EH (cell line): ENCODE results near the gene CCL26.
"Not testable (repeated sequence)": the region's sequence is repeated elsewhere in the genome, so short reads cannot be mapped to it uniquely, and the experiment has no call there.

Experiments
- DNase-seq: peaks from one replicate; pipeline ENCODE4 v3.0.0-alpha.2; 2015; ENCODE audit warnings: low read depth

The CCL26 gene

DNA sequence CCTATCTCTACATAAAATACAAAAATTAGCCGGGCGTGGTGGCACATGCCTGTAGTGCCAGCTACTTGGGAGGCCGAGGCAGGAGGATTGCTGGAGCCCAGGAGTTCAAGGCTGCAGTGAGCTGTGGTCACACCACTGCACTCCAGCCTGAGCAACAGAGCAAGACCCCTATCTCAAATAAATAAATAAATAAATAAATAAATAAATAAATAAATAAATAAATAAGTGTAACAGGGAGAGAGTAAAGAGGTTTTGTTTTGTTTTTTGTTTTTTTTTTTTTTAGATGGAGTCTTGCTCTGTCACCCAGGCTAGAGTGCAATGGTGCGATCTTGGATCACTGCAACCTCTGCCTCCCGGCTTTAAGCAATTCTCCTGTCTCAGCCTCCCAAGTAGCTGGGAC lies 20.6 kb upstream of the CCL26 start:
- DNase-seq = not testable (repeated sequence)

DNA sequence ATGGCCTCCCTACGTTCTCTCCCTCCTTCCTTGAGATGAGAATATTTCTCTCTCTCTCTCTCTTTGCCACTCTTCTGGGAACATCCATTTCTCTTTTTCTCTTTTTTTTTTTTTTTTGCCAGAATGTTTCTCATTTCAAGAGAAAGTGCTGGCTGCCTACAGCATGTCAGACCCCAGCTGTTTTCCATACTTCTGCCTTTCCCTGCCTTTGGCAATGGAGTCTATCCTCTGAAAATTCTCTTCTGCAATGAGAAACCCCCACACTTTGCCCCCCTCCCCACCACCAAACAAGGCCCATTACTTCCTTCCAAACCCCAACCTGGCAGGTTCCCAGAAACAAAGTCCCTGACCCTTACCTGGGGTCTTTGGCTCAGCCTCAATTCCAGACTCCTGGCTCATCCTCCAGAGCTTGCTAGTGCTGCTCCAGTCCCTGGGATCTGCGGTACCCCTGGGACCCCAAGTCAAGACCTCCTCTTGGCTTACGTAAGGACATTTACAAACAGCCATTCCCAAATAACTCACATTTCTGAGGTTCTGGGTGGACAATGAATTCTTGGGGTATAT lies 17.4 kb upstream of the CCL26 start:
- DNase-seq = no peak

DNA sequence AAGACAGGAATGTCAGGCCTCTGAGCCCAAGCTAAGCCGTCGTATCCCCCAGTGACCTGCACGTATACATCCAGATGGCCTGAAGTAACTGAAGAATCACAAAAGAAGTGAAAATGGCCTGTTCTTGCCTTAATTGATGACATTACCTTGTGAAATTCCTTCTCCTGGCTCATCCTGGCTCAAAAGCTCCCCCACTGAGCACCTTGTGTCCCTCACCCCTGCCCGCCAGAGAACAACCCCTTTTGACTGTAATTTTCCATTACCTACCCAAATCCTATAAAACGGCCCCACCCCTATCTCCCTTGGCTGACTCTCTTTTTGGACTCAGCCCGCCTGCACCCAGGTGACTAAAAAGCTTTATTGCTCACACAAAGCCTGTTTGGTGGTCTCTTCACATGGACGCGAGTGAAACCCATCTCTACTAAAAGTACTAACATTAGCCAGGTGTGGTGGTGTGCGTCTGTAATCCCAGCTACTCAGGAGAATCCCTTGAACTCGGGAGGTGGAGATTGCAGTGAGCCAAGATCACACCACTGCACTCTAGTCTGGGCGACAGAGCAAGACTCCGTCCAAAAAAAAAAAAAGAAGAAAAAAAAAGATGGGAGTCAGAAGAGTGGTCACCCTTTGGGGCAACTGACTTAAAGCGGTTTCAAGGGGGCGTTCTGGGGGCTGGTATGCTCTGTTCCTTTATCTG lies 16.3 kb upstream of the CCL26 start:
- not testable (repeated sequence) for DNase-seq

DNA sequence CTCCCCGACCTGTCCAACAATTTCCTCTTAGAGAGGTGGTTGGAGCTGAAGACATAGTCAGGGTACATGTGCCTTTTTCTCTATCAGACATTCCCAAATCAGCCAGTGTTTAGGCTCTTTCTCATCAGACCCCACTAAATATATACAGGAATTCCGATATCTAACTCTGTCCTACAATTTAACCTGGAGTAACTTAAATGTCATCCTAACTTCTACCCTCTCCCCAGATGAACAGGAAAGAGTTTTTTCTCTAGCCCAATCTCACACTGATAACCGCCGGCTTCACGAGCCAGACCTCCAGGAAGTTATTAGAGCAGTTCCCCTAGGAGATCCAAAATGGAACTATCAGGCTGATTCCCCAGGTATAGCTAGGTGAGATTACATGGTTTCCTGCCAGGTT lies 11.0 kb upstream of the CCL26 start:
- not testable (repeated sequence) for DNase-seq

DNA sequence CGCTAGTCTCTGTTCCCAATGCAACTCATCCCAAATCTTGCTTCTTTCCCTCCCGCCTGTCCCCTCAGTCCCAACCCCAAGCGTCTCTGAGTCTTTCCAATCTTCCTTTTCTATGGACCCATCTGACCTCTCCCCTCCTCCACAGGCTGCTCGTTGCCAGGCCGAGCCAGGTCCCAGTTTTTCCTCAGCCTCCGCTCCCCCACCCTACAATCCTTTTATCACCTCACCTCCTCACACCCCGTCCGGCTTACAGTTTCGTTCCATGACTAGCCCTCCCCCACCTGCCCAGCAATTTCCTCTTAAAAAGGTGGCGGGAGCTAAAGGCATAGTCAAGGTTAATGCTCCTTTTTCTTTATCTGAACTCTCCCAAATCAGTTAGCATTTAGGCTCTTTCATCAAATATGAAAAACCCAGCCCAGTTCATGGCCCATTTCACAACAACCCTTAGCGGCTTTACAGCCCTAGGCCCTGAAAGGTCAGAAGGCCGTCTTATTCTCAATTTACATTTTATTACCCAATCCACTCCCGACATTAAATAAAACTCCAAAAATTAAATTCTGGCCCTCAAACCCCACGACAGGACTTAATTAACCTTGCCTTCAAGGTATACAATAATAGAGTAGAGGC lies 8.7 kb upstream of the CCL26 start:
- not testable (repeated sequence) for DNase-seq

DNA sequence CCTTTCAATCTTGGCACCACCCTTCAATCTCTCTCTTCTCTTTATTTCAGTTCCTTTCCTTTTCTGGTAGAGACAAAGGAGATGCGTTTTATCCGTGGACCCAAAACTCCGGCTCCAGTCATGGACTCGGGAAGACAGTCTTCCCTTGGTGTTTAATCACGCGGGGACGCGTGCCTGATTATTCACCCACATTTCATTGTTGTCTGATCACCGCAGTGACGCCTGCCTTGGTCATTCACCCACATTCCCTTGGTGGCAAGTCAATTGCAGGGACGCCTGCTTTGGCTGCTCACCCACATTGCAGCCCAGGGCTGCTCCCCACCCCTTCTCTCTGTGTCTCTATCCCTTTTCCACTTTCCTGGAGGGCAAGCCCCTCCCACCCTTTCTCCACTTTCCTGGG lies 7.5 kb upstream of the CCL26 start:
- DNase-seq = peak; percentile 35

DNA sequence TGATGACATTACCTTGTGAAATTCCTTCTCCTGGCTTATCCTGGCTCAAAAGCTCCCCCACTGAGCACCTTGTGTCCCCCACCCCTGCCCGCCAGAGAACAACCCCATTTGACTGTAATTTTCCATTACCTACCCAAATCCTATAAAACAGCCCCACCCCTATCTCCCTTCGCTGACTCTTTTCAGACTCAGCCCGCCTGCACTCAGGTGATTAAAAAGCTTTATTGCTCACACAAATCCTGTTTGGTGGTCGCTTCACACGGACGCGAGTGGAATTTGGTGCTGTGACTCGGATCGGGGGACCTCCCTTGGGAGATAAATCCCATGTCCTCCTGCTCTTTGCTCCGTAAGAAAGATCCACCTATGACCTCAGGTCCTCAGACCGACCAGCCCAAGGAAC lies 7.0 kb upstream of the CCL26 start:
- not testable (repeated sequence) for DNase-seq

DNA sequence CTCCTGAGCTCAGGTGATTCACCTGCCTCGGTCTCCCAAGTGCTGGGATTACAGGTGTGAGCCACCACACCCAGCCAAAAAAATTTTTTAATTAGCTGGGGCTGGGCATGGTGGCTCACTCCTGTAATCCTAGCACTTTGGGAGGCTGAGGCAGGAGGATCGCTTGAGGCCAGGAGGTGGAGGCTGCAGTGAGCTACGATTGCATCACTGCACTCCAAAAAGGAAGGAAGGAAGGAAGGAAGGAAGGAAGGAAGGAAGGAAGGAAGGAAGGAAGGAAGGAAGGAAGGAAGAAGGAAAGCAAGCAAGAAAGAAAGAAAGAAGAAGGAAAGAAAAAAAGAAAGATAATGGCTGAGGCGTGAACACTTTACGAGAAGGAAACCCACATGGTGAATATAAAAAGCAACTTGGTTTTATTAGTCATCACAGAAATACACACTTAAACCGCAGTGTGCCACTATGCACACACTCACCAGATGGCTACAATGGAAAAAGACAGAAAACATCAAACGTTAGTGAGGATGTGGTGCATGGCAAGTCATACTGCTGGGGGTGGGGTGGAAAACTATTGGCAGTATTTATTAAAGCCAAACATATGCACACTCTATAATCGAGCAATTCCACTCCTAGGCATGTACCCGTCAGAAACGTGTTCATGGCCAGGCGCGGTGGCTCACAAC lies 4.4 kb upstream of the CCL26 start:
- DNase-seq = peak; percentile 94

DNA sequence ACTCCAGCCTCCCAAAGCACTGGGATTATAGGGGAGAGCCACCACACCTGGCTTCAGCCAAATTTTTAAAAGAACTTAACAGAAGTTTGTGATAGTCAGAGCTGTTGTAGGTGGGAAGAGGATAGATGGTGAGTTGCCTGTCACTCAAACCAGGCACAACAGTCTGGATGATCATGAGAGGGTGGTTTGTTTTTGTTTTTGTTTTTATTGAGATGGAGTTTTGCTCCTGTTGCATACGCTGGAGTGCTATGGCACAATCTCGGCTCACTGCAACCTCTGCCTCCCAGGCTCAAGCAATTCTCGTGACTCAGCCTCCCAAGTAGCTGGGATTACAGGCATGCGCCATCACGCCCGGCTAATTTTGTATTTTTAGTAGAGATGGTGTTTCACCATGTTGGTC lies 1.9 kb upstream of the CCL26 start:
- DNase-seq = peak; percentile 8

DNA sequence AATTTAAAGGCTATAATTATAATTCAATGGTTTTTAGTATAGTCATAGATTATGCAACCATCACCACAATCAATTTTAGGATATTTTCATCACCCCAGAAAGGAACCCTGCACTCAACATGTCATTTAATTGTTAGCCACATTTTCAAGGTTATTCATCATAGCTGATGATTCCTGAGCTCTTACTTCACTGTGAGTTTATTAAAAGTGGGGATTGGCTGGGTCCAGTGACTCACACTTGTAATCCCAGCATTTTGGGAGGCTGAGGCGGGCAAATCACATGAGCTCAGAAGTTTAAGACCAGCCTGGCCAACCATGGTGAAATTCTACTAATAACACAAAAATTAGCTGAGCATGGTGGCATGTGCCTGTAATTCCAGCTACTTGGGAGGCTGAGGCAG lies 787 bp downstream of the CCL26 start:
- DNase-seq = peak; percentile 91

DNA sequence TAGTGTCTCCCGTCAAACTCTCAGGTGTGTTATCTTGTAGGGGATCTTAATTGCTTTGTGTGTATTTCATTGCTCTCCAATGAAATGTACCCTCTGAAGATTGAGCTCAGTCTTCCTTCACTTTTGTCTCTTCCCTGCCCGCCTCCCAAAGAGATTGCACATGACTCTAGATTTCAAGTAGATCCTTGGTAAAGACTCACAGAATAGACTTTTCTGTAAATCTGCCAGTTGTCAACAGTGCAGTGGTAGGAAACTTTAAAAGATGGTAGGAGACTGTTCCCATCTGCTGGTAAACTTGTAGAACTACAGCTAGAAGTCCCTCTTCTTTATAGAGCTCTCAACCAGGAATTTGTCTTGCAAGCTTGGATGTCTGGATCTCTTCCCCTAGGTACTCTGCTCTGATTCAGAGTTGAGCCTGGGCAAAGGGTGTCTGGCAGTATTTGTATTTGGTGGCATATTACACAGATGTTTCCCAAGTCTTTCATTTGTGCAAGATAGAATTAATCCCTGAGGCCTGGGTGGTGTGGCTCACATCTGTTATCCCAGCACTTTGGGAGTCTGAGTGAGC lies 9.6 kb downstream of the CCL26 start:
- DNase-seq = peak; percentile 79

DNA sequence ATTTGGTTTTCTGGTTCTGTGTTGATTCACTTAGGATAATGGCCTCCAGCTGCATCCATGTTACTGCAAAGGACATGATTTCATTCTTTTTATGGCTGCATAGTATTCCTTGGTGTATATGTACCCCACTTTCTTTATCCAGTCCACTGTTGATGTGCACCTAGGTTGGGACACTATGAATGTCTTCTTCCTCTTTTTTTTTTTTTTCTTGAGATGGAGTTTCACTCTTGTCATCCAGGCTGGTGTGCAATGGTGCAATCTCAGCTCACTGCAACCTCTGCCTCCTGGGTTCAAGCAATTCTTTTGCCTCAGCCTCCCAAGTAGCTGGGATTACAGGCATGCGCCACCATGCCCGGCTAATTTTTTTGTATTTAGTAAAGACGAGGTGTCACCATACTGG lies 10.2 kb downstream of the CCL26 start:
- DNase-seq = not testable (repeated sequence)

DNA sequence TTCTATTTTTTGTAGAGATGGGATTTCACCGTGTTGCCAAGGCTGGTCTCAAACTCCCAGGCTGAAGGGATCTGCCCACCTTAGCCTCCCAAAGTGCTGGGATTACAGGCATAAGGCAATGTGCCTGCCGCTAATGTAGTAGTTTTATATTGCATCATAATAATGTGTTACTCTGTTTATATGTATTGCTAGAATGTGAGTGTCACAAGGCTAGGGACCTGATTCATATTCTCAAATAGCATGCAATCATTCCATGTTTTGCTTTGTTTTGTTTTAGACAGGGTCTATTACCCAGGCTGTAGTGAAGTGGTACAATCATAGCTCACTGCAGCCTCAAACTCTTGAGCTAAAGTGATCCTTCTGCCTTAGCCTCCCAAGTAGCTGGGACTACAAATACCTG lies 13.5 kb downstream of the CCL26 start:
- DNase-seq = peak; percentile 9

DNA sequence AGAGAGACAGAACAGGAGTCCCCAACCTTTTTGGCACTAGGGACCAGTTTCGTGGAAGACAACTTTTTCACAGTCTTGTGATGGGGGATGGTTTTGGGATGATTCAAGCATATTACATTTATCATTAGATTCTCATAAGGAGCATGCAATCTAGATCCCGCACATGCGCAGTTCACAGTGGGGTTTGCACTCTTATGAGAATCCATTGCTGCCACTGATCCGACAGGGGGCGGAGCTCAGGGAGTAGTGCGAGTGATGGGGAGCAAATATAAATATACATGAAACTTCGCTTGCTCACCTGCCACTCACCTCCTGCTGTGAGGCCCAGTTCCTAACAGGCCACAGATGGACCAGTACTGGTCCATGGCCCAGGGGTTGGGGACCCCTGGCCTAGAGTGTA lies 14.2 kb downstream of the CCL26 start:
- DNase-seq = no peak

DNA sequence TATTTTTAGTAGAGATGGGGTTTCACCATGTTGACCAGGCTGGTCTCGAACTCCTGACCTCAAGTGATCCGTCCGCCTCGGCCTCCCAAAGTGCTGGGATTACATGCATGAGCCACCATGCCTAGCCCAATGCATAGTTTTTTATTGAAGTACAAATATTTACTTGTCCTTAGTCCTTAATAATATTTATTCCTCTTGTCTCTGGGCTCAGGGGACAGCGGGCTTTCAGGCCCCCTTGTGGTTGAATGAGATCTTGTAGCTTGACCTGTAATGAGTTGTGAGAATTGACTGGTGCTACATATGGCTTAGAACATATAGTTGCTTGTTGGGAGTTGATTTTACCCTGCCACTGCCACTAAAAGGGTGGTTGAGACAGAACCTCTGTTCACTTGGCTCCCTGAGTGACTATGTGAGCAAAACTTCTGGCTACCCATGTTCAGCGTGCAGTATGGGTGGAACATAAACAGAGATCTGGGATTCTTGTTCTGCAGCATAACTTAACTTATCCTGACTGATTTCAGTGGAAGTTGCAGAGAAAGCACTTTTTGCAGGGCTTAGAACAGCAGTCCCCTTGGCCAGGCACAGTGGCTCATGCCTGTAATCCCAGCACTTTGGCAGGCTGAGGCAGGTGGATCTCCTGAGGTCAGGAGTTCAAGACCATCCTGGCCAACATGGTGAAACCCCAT lies 14.9 kb downstream of the CCL26 start:
- DNase-seq = peak; percentile 64

DNA sequence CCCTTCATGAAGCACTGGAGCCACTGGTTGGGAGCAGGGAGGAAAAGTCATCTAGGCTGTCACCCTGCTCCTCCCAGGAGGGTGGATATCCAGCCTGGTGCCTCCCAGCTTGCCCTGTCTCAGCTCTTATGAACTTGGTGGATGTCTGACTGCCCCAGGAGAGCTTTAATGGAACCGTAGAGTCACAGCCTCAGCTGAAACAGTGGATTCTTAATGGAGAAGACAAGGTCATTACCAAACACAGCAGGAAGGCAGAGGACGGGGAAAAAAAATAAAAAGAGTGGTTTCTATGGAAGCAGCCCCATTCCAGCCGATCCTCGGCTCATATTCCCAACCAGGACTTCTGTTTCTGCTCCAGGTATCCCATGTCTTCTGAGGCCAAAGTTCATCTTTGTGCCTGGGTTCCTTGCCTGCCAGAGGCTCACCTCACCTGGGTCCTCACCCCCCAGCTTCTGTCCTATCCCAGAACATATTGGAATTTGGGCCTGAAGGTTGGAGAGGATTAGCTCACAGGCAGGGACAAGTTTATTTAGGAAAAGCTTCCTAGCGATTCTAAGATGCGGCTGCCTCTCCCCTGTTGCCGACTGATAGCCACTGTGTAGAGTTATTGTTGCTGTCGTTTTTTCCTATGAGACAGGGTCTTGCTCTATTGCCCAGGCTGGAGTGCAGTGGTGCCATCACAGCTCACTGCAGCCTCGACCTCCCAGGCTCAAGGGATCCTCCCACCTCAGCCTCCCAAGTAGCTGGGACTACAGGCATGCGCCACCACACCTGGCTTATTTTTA lies 15.6 kb downstream of the CCL26 start:
- no peak for DNase-seq

DNA sequence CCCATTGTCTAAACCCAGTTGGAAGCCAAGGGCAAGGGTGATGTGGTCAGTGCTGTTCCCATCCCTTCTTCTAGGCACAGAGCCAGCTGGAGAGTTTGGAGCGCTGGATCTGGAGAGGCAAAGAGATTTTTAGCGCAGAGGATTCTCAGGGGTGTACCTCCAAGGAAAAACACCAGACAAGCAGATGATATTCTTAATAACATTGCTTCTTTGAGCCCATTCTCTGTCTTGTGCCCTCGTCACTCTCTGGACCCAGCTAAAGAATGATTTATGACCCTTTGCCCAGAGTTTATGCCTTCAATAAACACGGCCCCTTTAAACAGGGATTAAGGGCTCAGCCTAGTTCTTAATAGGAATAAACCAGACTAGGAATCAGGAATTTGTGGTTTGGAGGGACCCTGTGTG lies 28.6 kb downstream of the CCL26 start:
- no peak for DNase-seq

DNA sequence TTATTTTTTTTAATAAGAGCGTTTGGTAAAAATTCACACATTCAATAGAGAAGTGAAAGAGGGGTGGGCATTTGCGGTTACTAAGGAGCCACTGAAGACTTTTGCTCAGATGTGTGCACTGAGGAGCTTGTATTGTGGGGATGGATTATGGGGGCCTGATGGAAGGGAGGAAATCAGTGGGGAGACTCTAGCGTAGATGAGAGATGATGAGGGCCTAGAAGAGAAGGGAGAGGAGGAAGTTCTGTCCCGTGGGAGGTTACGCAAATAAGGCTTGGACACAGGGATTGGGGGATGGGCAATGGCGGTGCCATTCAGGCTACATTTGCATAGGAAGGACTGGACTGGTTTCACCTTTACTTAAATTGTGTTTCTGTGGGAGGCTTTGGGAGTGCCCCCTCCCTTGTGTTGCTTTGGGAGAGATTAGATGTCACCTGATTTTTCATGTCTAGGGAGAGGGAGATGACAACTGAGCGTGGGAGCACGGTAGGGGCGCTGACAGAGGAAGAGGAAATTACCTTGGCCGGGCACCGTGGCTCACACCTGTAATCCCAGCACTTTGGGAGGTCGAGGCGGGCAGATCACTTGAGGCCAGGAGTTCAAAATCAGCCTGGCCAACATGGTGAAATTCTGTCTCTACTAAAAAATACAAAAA lies 31.0 kb downstream of the CCL26 start:
- DNase-seq = no peak

DNA sequence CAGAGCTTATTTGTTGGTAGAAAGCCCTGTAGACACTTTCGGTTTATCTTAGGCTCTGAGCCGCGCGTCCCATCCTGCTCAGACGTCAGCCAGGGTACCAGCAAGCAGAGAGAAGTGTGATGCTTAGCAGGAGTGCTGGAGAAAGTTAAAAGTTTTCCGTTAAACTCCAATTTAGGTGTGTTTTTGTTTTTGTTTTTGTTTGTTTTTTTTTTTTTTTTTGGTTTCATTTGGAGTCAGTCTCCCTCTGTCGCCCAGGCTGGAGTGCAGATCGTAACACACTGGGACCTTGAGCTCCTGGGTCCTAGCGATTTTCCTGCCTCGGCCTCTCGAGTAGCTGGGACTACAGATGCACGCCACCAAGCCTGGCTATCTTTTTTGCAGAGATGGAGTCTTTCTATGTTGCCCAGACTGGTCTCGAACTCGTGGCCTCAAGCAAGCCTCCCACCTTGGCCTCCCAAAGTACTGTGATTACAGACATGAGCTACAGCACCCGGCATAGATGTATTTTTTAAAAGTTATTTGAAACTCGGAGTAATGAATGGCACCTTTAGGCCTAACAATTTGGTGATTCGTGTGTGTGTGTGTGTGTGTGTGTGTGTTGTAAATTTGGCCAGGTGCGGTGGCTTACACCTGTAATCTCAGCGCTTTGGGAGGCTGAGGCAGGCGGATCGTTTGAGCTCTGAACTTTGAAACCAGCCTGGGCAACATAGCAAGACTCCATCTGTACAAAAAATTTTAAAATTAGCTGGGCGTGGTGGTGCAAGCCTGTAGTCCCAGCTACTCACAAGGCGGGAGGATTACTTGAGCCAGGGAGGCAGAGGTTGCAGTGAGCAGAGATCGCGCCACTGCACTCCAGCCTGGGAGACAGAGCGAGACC lies 32.0 kb downstream of the CCL26 start:
- DNase-seq = no peak
